NT2/D1 (cell line): ENCODE measurements around the gene FILIP1L.

Source experiments
- DNase-seq: peaks from one replicate; pipeline ENCODE4 v3.0.0-alpha.2; 2011; ENCODE audit warnings: low read depth, low spot score
- H3K27me3 ChIP-seq: 2 replicates; pipeline ENCODE4 v1.6.0; 2011; ENCODE audit warnings: mild to moderate bottlenecking; ENCODE audit not compliant: insufficient read length, insufficient read depth
- H3K36me3 ChIP-seq: 2 replicates; pipeline ENCODE4 v1.6.1; 2011; ENCODE audit warnings: mild to moderate bottlenecking, low read length, mixed read lengths; ENCODE audit not compliant: insufficient read depth, insufficient read length
- H3K4me1 ChIP-seq: 2 replicates; pipeline ENCODE4 v1.5.1; 2011; ENCODE audit not compliant: insufficient read depth, insufficient read length
- H3K4me3 ChIP-seq: 2 replicates; pipeline ENCODE4 v1.5.1; 2011; ENCODE audit warnings: low read depth; ENCODE audit not compliant: insufficient read length
- H3K9ac ChIP-seq: 2 replicates; pipeline ENCODE4 v1.6.0; 2011; ENCODE audit warnings: low read depth; ENCODE audit not compliant: insufficient read length
- H3K9me3 ChIP-seq: 2 replicates; pipeline ENCODE4 v1.5.1; 2011; ENCODE audit warnings: mild to moderate bottlenecking, low read length; ENCODE audit not compliant: insufficient read depth
- SUZ12 ChIP-seq: IDR thresholded peaks from 2 replicates; pipeline ENCODE4 v1.6.1; 2011; ENCODE audit not compliant: insufficient read length, insufficient read depth; ENCODE audit errors: extremely low read depth
- YY1 ChIP-seq: IDR thresholded peaks from 2 replicates; pipeline ENCODE4 v1.6.1; 2011; ENCODE audit not compliant: insufficient read length, insufficient read depth
- ZNF274 ChIP-seq: IDR thresholded peaks from 2 replicates; pipeline ENCODE4 v1.6.1; 2011; ENCODE audit warnings: mild to moderate bottlenecking, low read depth, low read length

FILIP1L gene

GRCh38 chr3:99953596-99953995 is 160.7 kb downstream of the FILIP1L start:
- Histone ChIP-seq H3K36me3 (no peaks in the 10 kb centered on the region), H3K27me3 (no peaks in the 10 kb centered on the region), H3K9me3 (no peaks in the 10 kb centered on the region), H3K4me3 (no peak overlapping the region), H3K4me1 (no peaks in the 10 kb centered on the region), H3K9ac (no peak overlapping the region)
- no peak for TF ChIP-seq YY1
- TF ChIP-seq ZNF274, result no peak
- no peak for TF ChIP-seq SUZ12
- no peak for DNase-seq

DNA sequence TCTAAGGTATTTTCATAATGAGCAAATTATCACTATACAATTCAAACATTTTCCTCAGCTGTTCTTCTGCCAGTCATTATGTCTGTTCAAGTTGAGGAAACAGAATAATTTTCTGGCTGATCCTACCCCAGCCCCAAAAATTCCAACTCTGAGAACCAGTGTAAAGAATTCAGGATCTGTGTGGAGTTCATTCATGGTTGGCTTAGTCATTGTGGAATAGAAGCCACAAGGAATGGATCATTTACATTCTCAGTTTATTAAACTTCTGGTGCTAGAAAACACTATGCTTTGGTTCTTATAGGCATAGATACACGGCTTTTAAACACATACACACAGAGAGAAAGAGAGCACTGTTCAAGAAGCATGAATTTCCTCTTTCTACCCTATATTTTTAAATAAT is 162.0 kb downstream of the FILIP1L start:
- no peaks in the 10 kb centered on the region for H3K36me3 ChIP-seq
- H3K9ac ChIP-seq, result no peak overlapping the region
- DNase-seq, result no peak
- H3K4me3 ChIP-seq, result no peak overlapping the region
- no peak for TF ChIP-seq ZNF274
- TF ChIP-seq SUZ12, result no peak
- TF ChIP-seq YY1, result no peak
- no peaks in the 10 kb centered on the region for H3K9me3 ChIP-seq
- no peaks in the 10 kb centered on the region for H3K27me3 ChIP-seq
- no peaks in the 10 kb centered on the region for H3K4me1 ChIP-seq

GRCh38 chr3:99951701-99952100 is 162.6 kb downstream of the FILIP1L start:
- no peak overlapping the region for H3K9ac ChIP-seq
- TF ChIP-seq ZNF274 (no peak), YY1 (no peak), SUZ12 (no peak)
- no peaks in the 10 kb centered on the region for H3K27me3 ChIP-seq
- H3K9me3 ChIP-seq, result no peaks in the 10 kb centered on the region
- DNase-seq, result no peak
- no peaks in the 10 kb centered on the region for H3K36me3 ChIP-seq
- H3K4me3 ChIP-seq, result no peak overlapping the region
- no peaks in the 10 kb centered on the region for H3K4me1 ChIP-seq

DNA sequence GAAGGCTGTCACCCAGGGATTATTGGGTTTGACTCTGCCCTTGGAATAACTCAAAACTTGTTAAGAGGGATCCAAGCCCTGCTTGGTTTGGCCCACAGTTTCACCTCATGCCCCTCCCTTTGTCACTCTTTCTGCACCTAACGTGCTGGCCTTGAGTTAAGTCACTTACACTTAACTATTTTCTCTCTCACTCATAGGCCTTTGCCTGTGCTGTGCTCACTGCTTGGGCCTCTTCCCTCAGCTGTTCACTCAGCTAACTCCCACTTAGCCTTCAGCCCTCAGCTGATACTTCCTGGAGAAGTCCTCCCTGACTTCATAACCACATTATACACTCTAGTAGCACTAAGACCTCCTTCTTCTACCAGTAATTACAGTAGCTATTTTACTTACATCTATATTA is 163.4 kb downstream of the FILIP1L start:
- Histone ChIP-seq H3K36me3 (no peaks in the 10 kb centered on the region), H3K27me3 (no peaks in the 10 kb centered on the region), H3K9me3 (no peaks in the 10 kb centered on the region), H3K9ac (no peak overlapping the region), H3K4me1 (no peaks in the 10 kb centered on the region), H3K4me3 (no peak overlapping the region)
- no peak for DNase-seq
- no peak for TF ChIP-seq SUZ12
- TF ChIP-seq ZNF274, result no peak
- no peak for TF ChIP-seq YY1

DNA sequence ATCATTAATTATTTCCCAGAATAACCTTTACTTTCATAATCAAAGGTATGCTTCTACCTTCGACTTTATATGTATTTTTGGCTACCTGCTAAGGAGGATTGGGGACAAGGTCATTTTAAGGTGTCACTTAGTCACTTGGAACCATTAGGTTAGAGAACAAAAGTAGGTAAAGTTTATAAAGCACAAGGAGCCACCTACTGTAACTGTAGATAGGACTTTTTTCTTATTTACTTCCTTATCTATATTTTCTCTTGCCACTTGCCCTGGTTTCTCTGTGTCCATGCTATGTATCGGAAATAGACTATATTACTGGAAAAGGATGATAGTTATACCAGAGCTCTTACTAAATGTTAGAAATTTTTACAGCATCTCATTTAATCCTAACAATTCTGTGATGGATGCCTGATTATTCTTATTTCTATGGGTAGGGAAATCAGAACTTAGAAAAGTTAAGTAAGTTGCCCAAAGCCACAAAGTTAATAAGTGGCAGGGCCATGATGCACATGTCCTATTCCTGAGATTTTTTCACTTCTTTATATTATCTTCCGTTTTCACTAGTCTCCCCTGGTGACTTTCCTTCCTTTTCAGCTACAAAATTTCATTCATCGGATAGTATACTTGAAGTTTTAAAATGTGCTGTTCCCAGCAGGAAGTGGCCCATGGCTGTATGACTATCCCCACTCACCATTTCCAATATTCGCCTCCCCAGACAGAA is 164.2 kb downstream of the FILIP1L start:
- TF ChIP-seq YY1 (no peak), ZNF274 (no peak), SUZ12 (no peak)
- H3K4me3 ChIP-seq, result no peak overlapping the region
- DNase-seq, result no peak
- H3K9me3 ChIP-seq, result no peaks in the 10 kb centered on the region
- no peaks in the 10 kb centered on the region for H3K4me1 ChIP-seq
- no peak overlapping the region for H3K9ac ChIP-seq
- no peaks in the 10 kb centered on the region for H3K36me3 ChIP-seq
- H3K27me3 ChIP-seq, result no peaks in the 10 kb centered on the region

- H3K9ac ChIP-seq, result no peak overlapping the region
- no peaks in the 10 kb centered on the region for H3K27me3 ChIP-seq
- H3K4me1 ChIP-seq, result no peaks in the 10 kb centered on the region
- DNase-seq, result no peak
- no peak overlapping the region for H3K4me3 ChIP-seq
- TF ChIP-seq YY1 (no peak), ZNF274 (no peak)
- H3K9me3 ChIP-seq, result no peaks in the 10 kb centered on the region
- H3K36me3 ChIP-seq, result no peaks in the 10 kb centered on the region
These were observed 165.7 kb downstream of the FILIP1L start for GRCh38 chr3:99948467-99949089.

GRCh38 chr3:99947356-99947755 is 166.9 kb downstream of the FILIP1L start:
- no peak overlapping the region for H3K4me3 ChIP-seq
- TF ChIP-seq YY1 (no peak), ZNF274 (no peak), SUZ12 (no peak)
- H3K36me3 ChIP-seq, result no peaks in the 10 kb centered on the region
- H3K27me3 ChIP-seq, result no peaks in the 10 kb centered on the region
- no peaks in the 10 kb centered on the region for H3K9me3 ChIP-seq
- H3K4me1 ChIP-seq, result no peaks in the 10 kb centered on the region
- no peak overlapping the region for H3K9ac ChIP-seq
- DNase-seq, result no peak
